HG03045 (cell line): ENCODE data around the gene FANCM.
"Not testable (repeated sequence)": the region's sequence is repeated elsewhere in the genome, so short reads cannot be mapped to it uniquely, and the experiment has no call there.

Source experiments
- ATAC-seq: cut with Tn5 transposase; IDR thresholded peaks from one replicate; pipeline ENCODE4 v1.9.1; 2021; ENCODE audit warnings: mild to moderate bottlenecking, moderate library complexity; ENCODE audit not compliant: unreplicated experiment

FANCM gene

DNA sequence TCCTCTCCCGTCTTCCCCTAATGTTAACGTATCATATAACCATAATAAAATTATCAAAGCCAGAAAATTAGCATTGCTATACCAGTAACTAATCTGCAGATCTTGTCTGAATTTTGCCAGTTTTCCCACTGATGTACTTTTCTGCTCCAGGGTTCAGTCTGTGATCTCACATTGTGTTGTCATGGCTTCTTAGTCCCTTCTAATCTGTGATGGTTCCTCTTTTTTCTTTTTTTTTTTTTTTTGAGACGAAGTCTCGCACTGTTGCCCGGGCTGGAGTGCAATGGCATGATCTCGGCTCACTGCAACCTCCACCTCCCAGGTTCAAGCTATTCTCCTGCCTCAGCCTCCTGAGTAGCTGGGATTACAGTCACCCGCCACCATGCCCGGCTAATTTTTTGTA, 6.4 kb downstream of the FANCM start:
- not testable (repeated sequence) for ATAC-seq

GRCh38 chr14:45144658-45145057, 8.9 kb downstream of the FANCM start:
- ATAC-seq, result peak; percentile 47

GRCh38 chr14:45145214-45145613, 9.5 kb downstream of the FANCM start:
- no peak for ATAC-seq

- ATAC-seq, result no peak
These were observed 13.9 kb downstream of the FANCM start for GRCh38 chr14:45149602-45150001.

- no peak for ATAC-seq
These were observed 14.7 kb downstream of the FANCM start for GRCh38 chr14:45150386-45150890.

DNA sequence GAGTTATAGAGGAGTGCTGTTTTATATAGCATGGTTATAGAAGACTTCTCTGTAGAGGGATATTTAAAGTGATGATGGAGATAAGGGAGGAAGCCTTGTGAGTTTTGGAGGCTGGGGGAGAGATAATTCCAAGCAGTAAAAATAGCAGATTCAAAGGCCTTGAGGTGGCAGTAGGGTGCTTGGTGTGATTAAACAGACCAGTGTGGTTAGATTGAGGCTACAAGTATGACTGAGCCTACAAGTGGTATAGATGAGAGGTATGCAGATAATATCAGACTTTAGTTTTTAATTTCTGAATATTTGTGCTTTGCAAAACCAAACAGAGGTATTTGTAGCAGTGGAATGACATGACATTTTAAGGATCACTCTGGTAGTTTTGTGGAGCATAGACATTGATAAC, 20.3 kb downstream of the FANCM start:
- ATAC-seq, result no peak

DNA sequence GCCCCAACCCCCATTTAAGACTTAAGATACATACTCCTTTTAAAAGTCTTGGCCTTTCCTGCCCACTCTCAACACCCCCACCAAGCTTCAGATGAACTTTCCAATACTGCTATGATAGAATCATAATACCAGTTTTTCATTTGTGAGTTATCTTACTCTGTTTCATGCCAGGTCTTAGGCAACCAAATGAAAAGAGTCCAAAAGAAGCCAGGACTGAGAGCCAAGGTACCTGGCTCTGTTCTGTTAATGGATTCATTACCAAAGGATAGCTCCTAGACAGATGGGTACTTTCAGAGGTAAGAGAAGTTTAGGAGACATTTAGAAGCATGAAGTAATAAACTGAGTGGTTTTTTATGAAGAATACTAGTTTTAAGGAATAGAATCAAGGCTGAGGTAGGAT, 34.2 kb downstream of the FANCM start:
- ATAC-seq, result no peak

DNA sequence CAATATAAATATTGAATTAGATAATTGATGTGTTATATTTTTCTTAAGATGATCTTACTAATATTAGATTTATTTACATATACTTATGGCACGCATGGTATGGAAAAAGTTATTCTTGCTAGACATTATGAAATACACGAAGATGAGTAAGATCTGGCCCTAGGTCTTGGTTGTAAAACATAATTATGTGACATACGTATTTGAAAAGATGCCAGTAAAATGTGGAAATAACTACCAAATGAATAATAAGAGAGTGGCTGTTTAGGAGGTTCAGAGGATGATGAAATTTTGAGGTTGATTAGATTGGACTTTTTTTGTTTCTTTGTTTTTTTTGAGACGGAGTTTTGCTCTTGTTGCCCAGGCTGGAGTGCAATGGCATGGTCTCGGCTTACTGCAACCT, 41.3 kb downstream of the FANCM start:
- ATAC-seq, result no peak

- ATAC-seq, result no peak
These were observed 45.6 kb downstream of the FANCM start for GRCh38 chr14:45181329-45181728.

DNA sequence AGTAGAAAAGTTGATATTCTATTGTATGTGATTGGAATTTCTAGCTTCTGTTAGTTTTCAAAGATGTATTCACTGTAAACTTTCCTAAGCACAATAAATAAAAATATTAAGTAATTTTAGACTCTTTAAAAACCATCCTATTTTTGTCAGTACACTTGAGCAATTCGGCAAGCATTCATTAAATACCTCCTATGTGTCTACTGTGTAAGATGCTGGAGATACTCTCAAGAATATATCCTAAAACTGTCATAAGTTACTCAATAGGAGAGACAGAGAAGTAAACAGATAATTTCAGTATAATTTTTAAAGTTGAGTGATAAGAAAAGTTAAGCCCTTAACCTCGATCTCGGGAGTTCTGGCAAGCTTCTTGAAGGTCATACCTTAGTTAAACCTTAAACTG, 46.1 kb downstream of the FANCM start:
- no peak for ATAC-seq

- no peak for ATAC-seq
These were observed 49.5 kb downstream of the FANCM start for GRCh38 chr14:45185100-45185814.

- ATAC-seq, result no peak
These were observed 59.2 kb downstream of the FANCM start for GRCh38 chr14:45194964-45195363.

- no peak for ATAC-seq
These were observed 62.8 kb downstream of the FANCM start for GRCh38 chr14:45198551-45198950.

DNA sequence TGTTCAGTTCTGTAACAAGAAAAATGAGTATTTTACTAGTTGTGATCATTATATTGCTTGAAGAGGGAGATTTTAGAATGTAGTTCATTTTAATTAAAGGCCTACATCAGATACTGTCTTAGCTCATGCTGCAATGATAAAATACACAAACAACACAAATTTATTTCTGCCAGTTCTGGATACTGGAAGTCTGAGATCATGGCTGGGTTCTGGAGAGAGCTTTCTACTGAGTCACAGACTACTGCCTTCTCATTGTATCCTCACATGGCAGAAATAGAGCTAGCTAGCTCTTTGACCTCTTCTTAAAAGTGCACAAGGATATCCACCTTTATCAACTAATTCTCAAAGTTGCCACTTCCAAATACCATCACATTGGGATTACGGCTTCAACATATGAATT, 63.5 kb downstream of the FANCM start:
- no peak for ATAC-seq

DNA sequence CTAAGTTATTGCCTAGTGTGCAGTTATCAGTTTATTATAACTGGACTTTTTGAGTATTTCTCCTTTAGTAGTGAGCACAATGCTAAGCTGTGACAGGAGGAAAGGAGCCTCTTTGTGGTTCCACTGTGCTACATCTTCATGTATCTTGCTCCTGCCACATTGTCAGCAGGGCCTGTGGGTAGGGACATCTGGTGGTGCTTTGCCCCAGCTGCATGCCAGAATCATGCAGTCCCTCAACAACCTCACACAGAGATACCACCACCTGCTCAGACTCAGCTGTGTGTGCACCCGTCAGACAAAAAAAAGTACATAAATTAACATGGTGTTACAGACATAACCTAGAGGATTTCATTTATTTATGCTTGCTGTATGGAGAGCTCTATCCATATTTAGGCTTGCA, 66.2 kb downstream of the FANCM start:
- ATAC-seq, result no peak

- ATAC-seq, result no peak
These were observed 68.5 kb downstream of the FANCM start for GRCh38 chr14:45204241-45204640.

DNA sequence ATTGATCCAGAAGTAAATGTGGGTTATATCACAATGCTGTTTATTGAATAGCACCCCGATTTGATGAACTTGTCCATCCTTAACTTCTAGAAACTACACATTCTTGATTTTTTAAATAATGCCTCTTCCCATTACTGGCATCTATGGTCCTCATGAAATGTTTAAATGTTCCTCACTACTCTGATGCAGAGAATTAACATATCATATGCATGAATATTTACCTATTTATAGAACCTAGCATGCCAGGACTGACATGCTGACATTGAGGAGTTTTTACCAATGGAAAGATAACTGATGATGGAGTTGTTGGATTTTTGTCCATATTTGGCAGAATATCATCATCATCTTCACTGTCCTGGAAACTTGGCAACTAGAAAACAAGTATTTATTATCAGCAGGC, 74.4 kb downstream of the FANCM start:
- no peak for ATAC-seq

DNA sequence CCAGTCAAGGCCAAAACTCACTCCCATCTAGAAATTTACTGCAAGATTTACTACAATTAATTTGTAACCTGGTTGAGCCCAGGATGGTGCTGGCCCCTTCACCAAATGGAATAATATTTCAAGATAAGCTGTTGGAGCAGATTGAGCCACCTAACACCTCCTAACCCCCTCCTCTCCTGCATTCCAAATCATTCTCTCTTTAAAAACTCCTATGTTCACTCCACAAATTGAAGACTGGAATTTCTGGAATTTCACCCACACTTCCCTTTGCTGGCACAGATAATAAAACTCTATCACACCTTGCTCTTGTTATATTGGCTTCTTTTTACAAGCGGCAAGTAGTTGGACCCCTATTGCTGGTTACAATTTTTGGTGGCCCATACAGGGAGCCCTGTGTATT, 75.6 kb downstream of the FANCM start:
- ATAC-seq, result no peak

GRCh38 chr14:45212231-45212630, 76.5 kb downstream of the FANCM start:
- no peak for ATAC-seq

DNA sequence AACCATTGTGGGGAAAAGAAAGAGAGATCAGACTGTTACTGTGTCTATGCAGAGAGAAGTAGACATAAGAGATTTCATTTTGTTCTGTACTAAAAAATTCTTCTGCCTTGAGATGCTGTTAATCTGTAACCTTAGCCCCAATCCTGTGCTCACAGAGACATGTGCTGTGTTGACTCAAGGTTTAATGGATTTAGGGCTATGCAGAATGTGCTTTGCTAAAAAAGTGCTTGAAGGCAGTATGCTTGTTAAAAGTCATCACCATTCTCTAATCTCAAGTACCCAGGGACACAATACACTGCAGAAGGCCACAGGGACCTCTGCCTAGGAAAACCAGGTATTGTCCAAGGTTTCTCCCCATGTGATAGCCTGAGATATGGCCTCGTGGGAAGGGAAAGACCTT, 78.0 kb downstream of the FANCM start:
- not testable (repeated sequence) for ATAC-seq

DNA sequence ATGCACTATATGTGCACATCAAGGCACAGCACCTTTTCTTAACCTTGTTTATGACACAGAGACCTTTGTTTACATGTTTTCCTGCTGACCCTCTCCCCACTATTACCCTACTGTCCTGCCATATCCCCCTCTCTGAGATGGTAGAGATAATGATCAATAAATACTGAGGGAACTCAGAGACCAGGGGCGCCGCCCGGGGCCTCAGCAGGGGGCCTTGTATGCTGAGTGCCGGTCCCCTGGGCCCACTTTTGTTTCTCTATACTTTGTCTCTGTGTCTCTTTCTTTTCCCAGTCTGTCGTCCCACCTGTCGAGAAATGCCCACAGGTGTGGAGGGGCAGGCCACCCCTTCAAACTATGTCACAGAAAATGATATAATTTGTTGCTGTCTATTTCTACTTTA, 78.6 kb downstream of the FANCM start:
- ATAC-seq, result not testable (repeated sequence)

- ATAC-seq, result peak; percentile 50
These were observed 86.9 kb downstream of the FANCM start for GRCh38 chr14:45222485-45223262.
